CD8-positive, alpha-beta memory T cell (primary cell): Measurements from ENCODE around the gene CREB3. TPM values are rescaled to one million over a fixed set of nuclear protein-coding genes. Genes with fewer than 3 reads are reported as not detected.

ENCODE experiments used
- CTCF ChIA-PET: fragments of 350-600 bp; sonication (Branson Sonifier 250); formaldehyde crosslinking; loops from one replicate; lab custom pipeline; 2021; ENCODE audit warnings: antibody characterized with exemption; lab: Charles Lee
- POLR2A ChIA-PET: fragments of 350-600 bp; sonication (Branson Sonifier 250); formaldehyde crosslinking; loops from one replicate; lab custom pipeline; 2021; ENCODE audit warnings: antibody characterized with exemption; lab: Charles Lee
- DNase-seq, 5 donors: peaks; one replicate each; pipeline versions ENCODE4 v3.0.0 to v3.0.0-alpha.2; 2020 to 2022; ENCODE audit warnings: mixed read lengths in 1 of 5
- H3K27ac ChIP-seq: one replicate; pipeline ENCODE4 v1.7.0; 2013; ENCODE audit warnings: low read depth, mild to moderate bottlenecking, low read length, moderate library complexity
- H3K27me3 ChIP-seq: 2 replicates; pipeline ENCODE4 v1.7.0; 2013; ENCODE audit warnings: low read length, mild to moderate bottlenecking; ENCODE audit not compliant: insufficient read depth, poor library complexity, severe bottlenecking
- H3K36me3 ChIP-seq: 2 replicates; pipeline ENCODE4 v1.7.0; 2013; ENCODE audit warnings: mild to moderate bottlenecking, low read length, moderate library complexity; ENCODE audit not compliant: insufficient read depth
- H3K4me1 ChIP-seq: 2 replicates; pipeline ENCODE4 v1.7.0; 2013; ENCODE audit warnings: mild to moderate bottlenecking, low read length, moderate library complexity; ENCODE audit not compliant: insufficient read depth
- H3K4me3 ChIP-seq: 2 replicates; pipeline ENCODE4 v1.7.0; 2013; ENCODE audit warnings: mild to moderate bottlenecking, low read length
- H3K9me3 ChIP-seq: 2 replicates; pipeline ENCODE4 v1.7.0; 2013; ENCODE audit warnings: mild to moderate bottlenecking, low read length
- H3K27ac Mint-ChIP-seq, 8 donors: one replicate each; pipeline ENCODE4 v1.8.0; 2020 to 2021; ENCODE audit warnings: mixed read lengths in 8 of 8, mild to moderate bottlenecking in 6 of 8, inconsistent platforms in 3 of 8, moderate library complexity in 3 of 8
- H3K27me3 Mint-ChIP-seq, 2 donors: one replicate each; pipeline ENCODE4 v1.8.0; 2020 to 2021; ENCODE audit warnings: mixed read lengths in 2 of 2, mild to moderate bottlenecking in 1 of 2, moderate library complexity in 1 of 2
- H3K36me3 Mint-ChIP-seq, 3 donors: one replicate each; pipeline ENCODE4 v1.8.0; 2020 to 2021; ENCODE audit warnings: mixed read lengths in 3 of 3, inconsistent platforms in 1 of 3, mild to moderate bottlenecking in 1 of 3
- H3K4me1 Mint-ChIP-seq, 3 donors: one replicate each; pipeline ENCODE4 v1.8.0; 2020 to 2021; ENCODE audit warnings: mixed read lengths in 3 of 3, inconsistent platforms in 1 of 3, mild to moderate bottlenecking in 1 of 3
- H3K4me3 Mint-ChIP-seq, 7 donors: one replicate each; pipeline ENCODE4 v1.8.0; 2020 to 2021; ENCODE audit warnings: mixed read lengths in 7 of 7, mild to moderate bottlenecking in 6 of 7, moderate library complexity in 4 of 7, inconsistent platforms in 2 of 7
- H3K9me3 Mint-ChIP-seq, 5 donors: one replicate each; pipeline ENCODE4 v1.8.0; 2020 to 2022; ENCODE audit warnings: mixed read lengths in 5 of 5, mild to moderate bottlenecking in 3 of 5, moderate library complexity in 2 of 5, inconsistent platforms in 1 of 5
- polyA plus RNA-seq: library from polyadenylated mRNA; unstranded; fragments of 300-500 nt; fragmentation: Illumina TruSeq; gene quantifications from one replicate; pipeline ENCODE4 v1.2.3, GENCODE V29; 2021
- total RNA-seq, 2 experiments: library from RNA; stranded (reverse); gene quantifications; one replicate each; pipeline ENCODE4 v1.2.3, GENCODE V29; 2021

Gene CREB3
- total and polyA plus RNA-seq, 3 experiments from 2014 or later, result 38.0 to 53.6 (median 38.6) TPM

- Mint-ChIP-seq H3K9me3 (no peaks in the 10 kb centered on the region), H3K27me3 (no peaks in the 10 kb centered on the region), H3K4me1 (peaks cover 0 to 10% (median 2%) of the 10 kb centered on the region in 3 donors), H3K4me3 (no peak overlapping the region), H3K27ac (peak overlapping the region in 1 of 8 donors; percentile 21), H3K36me3 (peaks cover 13 to 98% (median 28%) of the 10 kb centered on the region in 3 donors)
- DNase-seq, result no peak
- Histone ChIP-seq H3K4me1 (no peaks in the 10 kb centered on the region), H3K4me3 (no peak overlapping the region), H3K36me3 (peaks cover 98% of the 10 kb centered on the region), H3K9me3 (no peaks in the 10 kb centered on the region), H3K27me3 (no peaks in the 10 kb centered on the region), H3K27ac (no peak overlapping the region)
- ChIA-PET POLR2A (no interaction called here), CTCF (interaction anchor here (1.5 to 2.5 kb wide), 2 partner anchors 9 to 22 kb away, joined by 3 to 15 read pairs; no protein-coding TSS in a partner anchor)
Measured at GRCh38 chr9:35718721-35719511, 13.6 kb upstream of the CREB3 start.

- H3K27me3 ChIP-seq, result no peaks in the 10 kb centered on the region
- ChIA-PET CTCF (interaction anchor here (1.5 kb wide), 1 partner anchor 8 kb away, joined by 3 read pairs; no protein-coding TSS in a partner anchor), POLR2A (no interaction called here)
- H3K9me3 ChIP-seq, result no peaks in the 10 kb centered on the region
- Mint-ChIP-seq H3K27me3 (no peaks in the 10 kb centered on the region), H3K9me3 (no peaks in the 10 kb centered on the region), H3K27ac (peak overlapping the region in 3 of 8 donors; percentile 45 to 76 (median 69)), H3K36me3 (peaks cover 13 to 98% (median 30%) of the 10 kb centered on the region in 3 donors), H3K4me1 (peaks cover 2 to 12% (median 3%) of the 10 kb centered on the region in 3 donors), H3K4me3 (no peak overlapping the region)
- no peaks in the 10 kb centered on the region for H3K4me1 ChIP-seq
- DNase-seq, result no peak
- H3K36me3 ChIP-seq, result peaks cover 98% of the 10 kb centered on the region
- H3K27ac ChIP-seq, result no peak overlapping the region
- H3K4me3 ChIP-seq, result no peak overlapping the region
Measured at GRCh38 chr9:35719546-35719945, 12.9 kb upstream of the CREB3 start.

- H3K4me1 ChIP-seq, result peaks cover 22% of the 10 kb centered on the region
- ChIA-PET CTCF (no interaction called here), POLR2A (interaction anchor here (1.3 kb wide), 1 partner anchor 9 kb away, joined by 4 read pairs; the partner anchor contains the start of genes CREB3 and TLN1)
- Mint-ChIP-seq H3K4me1 (peaks cover 7 to 14% (median 10%) of the 10 kb centered on the region in 3 donors), H3K9me3 (no peaks in the 10 kb centered on the region), H3K27ac (no peak overlapping the region), H3K36me3 (peaks cover 10 to 83% (median 24%) of the 10 kb centered on the region in 3 donors), H3K27me3 (no peaks in the 10 kb centered on the region), H3K4me3 (no peak overlapping the region)
- no peak for DNase-seq
- H3K9me3 ChIP-seq, result no peaks in the 10 kb centered on the region
- no peak overlapping the region for H3K4me3 ChIP-seq
- peaks cover 71% of the 10 kb centered on the region for H3K36me3 ChIP-seq
- H3K27ac ChIP-seq, result no peak overlapping the region
- no peaks in the 10 kb centered on the region for H3K27me3 ChIP-seq
Measured at GRCh38 chr9:35723426-35723825, 9.0 kb upstream of the CREB3 start.

DNA sequence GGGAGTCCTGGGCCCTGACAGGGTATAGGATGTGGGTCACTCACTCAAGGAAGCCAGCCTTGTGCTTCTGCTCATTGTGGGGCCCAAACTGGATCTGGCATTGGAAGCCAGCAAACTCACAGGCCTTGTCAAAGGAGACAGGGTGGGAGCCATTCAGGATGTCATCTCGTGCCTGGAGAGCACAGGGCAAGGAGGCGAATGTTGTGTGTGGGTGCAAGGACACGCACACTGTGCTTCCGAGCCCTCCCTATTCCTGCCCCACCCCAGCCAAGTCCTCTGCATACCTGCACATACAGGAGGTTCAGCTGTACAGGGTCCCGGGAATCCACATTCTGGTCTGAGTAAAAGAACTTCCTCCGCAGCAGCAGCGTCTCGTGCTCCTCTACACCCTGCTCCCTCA lies 8.6 kb upstream of the CREB3 start:
- Histone ChIP-seq H3K27me3 (no peaks in the 10 kb centered on the region), H3K9me3 (no peaks in the 10 kb centered on the region), H3K27ac (no peak overlapping the region), H3K36me3 (peaks cover 66% of the 10 kb centered on the region), H3K4me3 (no peak overlapping the region), H3K4me1 (peaks cover 26% of the 10 kb centered on the region)
- Mint-ChIP-seq H3K27me3 (no peaks in the 10 kb centered on the region), H3K4me3 (no peak overlapping the region), H3K27ac (peak overlapping the region in 1 of 8 donors; percentile 50), H3K36me3 (peaks cover 10 to 78% (median 23%) of the 10 kb centered on the region in 3 donors), H3K4me1 (peaks cover 7 to 14% (median 10%) of the 10 kb centered on the region in 3 donors), H3K9me3 (no peaks in the 10 kb centered on the region)
- ChIA-PET CTCF (no interaction called here), POLR2A (no interaction called here)
- no peak for DNase-seq

DNA sequence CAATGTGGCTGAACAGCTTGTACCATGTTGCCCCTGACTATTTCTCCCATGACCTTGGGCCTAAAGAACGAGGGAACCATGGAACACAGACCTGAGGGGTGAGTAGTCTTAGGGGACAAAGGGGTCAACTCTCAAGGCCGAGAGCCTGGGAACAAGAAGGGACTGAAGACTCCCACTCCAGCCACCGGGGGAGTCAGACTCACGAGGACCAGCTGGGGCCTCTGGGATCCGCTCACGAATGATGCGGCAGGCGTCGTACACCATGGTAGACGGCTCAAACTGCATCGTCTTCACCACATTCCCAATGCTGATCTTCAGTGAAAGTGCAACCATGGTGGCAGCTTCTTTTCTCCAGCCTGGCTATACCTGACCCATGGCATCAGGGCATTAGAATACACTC lies 7.1 kb upstream of the CREB3 start:
- ChIA-PET CTCF (interaction anchor here (1.1 to 8.0 kb wide), 5 partner anchors 11 to 79 kb away, joined by 3 to 89 read pairs (median 4); partner anchors contain the start of genes CCDC107 and RMRP), POLR2A (interaction anchor here (1.0 kb wide), 1 partner anchor 29 kb away, joined by 3 read pairs; no protein-coding TSS in a partner anchor)
- Mint-ChIP-seq H3K27me3 (no peaks in the 10 kb centered on the region), H3K27ac (peak overlapping the region in 1 of 8 donors; percentile 18), H3K4me1 (peaks cover 7 to 14% (median 10%) of the 10 kb centered on the region in 3 donors), H3K36me3 (peaks cover 10 to 64% (median 19%) of the 10 kb centered on the region in 3 donors), H3K9me3 (no peaks in the 10 kb centered on the region), H3K4me3 (no peak overlapping the region)
- Histone ChIP-seq H3K9me3 (no peaks in the 10 kb centered on the region), H3K36me3 (peaks cover 52% of the 10 kb centered on the region), H3K4me1 (peaks cover 41% of the 10 kb centered on the region), H3K27me3 (no peaks in the 10 kb centered on the region), H3K27ac (no peak overlapping the region), H3K4me3 (no peak overlapping the region)
- no peak for DNase-seq

DNA sequence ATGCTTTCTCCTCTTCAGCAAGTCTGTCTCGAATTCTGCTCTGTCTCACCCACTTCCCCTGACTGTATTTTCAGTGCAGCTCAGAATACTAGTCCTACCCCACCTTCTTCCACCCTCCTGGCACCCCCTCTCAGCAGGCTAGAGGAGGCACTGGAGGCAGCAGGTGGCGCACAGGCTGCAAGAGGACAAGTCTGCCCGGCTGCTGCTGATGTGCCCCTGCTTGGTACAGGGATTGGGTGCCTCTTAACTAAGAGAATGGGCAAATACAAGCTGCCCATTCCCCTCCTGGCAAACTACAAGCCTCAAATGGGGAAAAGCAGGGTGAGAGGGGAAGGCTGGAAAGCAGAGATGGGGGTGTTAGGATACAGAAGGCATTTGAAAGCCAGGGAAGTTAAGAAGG lies 5.5 kb upstream of the CREB3 start:
- H3K4me1 ChIP-seq, result peaks cover 53% of the 10 kb centered on the region
- H3K27me3 ChIP-seq, result no peaks in the 10 kb centered on the region
- H3K9me3 Mint-ChIP-seq, result no peaks in the 10 kb centered on the region
- H3K27ac Mint-ChIP-seq, result peak overlapping the region in 5 of 8 donors; percentile 35 to 94 (median 83)
- H3K4me1 Mint-ChIP-seq, result peaks cover 5 to 10% (median 8%) of the 10 kb centered on the region in 3 donors
- ChIA-PET CTCF (interaction anchor here (0.8 to 8.0 kb wide), 9 partner anchors 10 to 123 kb away, joined by 3 to 89 read pairs (median 15); partner anchors contain the start of genes CCDC107 and RMRP), POLR2A (no interaction called here)
- H3K4me3 Mint-ChIP-seq, result peak overlapping the region in 3 of 7 donors; percentile 4 to 70 (median 49)
- peak overlapping the region; percentile 65 for H3K27ac ChIP-seq
- peaks cover 36% of the 10 kb centered on the region for H3K36me3 ChIP-seq
- H3K36me3 Mint-ChIP-seq, result peaks cover 4 to 49% (median 13%) of the 10 kb centered on the region in 3 donors
- no peaks in the 10 kb centered on the region for H3K27me3 Mint-ChIP-seq
- DNase-seq, result peak in 2 of 5 donors; percentile 46 to 58
- no peaks in the 10 kb centered on the region for H3K9me3 ChIP-seq
- no peak overlapping the region for H3K4me3 ChIP-seq

DNA sequence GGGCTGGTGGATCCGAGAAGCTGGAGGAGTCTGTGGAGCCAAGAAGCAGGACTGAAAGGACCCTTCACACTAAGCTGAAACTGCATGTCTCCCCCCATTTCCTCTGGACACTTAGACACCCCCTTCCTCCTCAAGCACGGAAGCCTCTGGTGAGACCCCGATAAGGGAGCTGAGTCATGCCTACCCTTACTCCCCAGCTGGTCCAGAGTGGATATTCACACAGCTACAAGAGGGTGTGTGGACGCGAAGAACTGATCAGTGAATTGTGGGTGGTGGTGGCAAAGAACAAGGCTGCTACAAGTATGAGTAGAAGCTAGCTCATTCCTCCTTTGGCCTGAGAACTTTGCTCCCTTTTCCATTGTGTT lies 4.8 kb upstream of the CREB3 start:
- DNase-seq, result no peak
- Histone ChIP-seq H3K27ac (peak overlapping the region; percentile 65), H3K4me1 (peaks cover 53% of the 10 kb centered on the region), H3K9me3 (no peaks in the 10 kb centered on the region), H3K36me3 (peaks cover 29% of the 10 kb centered on the region), H3K27me3 (no peaks in the 10 kb centered on the region), H3K4me3 (peak overlapping the region; percentile 97)
- no peak overlapping the region for H3K4me3 Mint-ChIP-seq
- H3K36me3 Mint-ChIP-seq, result peaks cover 4 to 45% (median 8%) of the 10 kb centered on the region in 3 donors
- H3K27ac Mint-ChIP-seq, result no peak overlapping the region
- no peaks in the 10 kb centered on the region for H3K27me3 Mint-ChIP-seq
- no peaks in the 10 kb centered on the region for H3K9me3 Mint-ChIP-seq
- POLR2A ChIA-PET, result interaction anchor here (0.8 kb wide), 1 partner anchor 648 kb away, joined by 3 read pairs; the partner anchor contains the start of gene FANCG
- CTCF ChIA-PET, result interaction anchor here (0.9 to 8.0 kb wide), 14 partner anchors 8 to 123 kb away, joined by 3 to 89 read pairs (median 6); partner anchors contain the start of genes ARHGEF39, CCDC107 and RMRP
- H3K4me1 Mint-ChIP-seq, result peaks cover 8 to 14% (median 8%) of the 10 kb centered on the region in 3 donors
